DMS 273 (cell line): Measurements from ENCODE around the gene QSOX1.

ENCODE experiments used
- DNase-seq: peaks from one replicate; lab custom pipeline; 2025; ENCODE audit not compliant: unreplicated experiment; lab: John Stamatoyannopoulos, UW

The QSOX1 gene

GRCh38 chr1:180169640-180170195, 15.0 kb downstream of the QSOX1 start:
- DNase-seq: no peak

- DNase-seq: no peak
These were observed 16.0 kb downstream of the QSOX1 start for GRCh38 chr1:180170546-180171151.

- no peak for DNase-seq
These were observed 17.0 kb downstream of the QSOX1 start for GRCh38 chr1:180171691-180172090.

- peak; percentile 68 for DNase-seq
These were observed 18.8 kb downstream of the QSOX1 start for GRCh38 chr1:180173451-180173850.

- peak; percentile 89 for DNase-seq
These were observed 19.3 kb downstream of the QSOX1 start for GRCh38 chr1:180173952-180174351.

GRCh38 chr1:180175291-180175690, 20.6 kb downstream of the QSOX1 start:
- no peak for DNase-seq

- no peak for DNase-seq
These were observed 21.1 kb downstream of the QSOX1 start for GRCh38 chr1:180175806-180176205.

- DNase-seq: no peak
These were observed 22.3 kb downstream of the QSOX1 start for GRCh38 chr1:180176965-180177364.

- DNase-seq: peak; percentile 40
These were observed 23.3 kb downstream of the QSOX1 start for GRCh38 chr1:180177931-180178330.

GRCh38 chr1:180178511-180179161, 24.0 kb downstream of the QSOX1 start:
- peak; percentile 87 for DNase-seq

GRCh38 chr1:180179162-180179957, 24.7 kb downstream of the QSOX1 start:
- peak; percentile 27 for DNase-seq

GRCh38 chr1:180181048-180181447, 26.4 kb downstream of the QSOX1 start:
- peak; percentile 70 for DNase-seq

GRCh38 chr1:180181996-180182642, 27.4 kb downstream of the QSOX1 start:
- peak; percentile 50 for DNase-seq

- peak; percentile 91 for DNase-seq
These were observed 28.1 kb downstream of the QSOX1 start for GRCh38 chr1:180182643-180183311.

- no peak for DNase-seq
These were observed 28.8 kb downstream of the QSOX1 start for GRCh38 chr1:180183426-180183825.

GRCh38 chr1:180184041-180184440, 29.4 kb downstream of the QSOX1 start:
- no peak for DNase-seq

GRCh38 chr1:180185281-180185680, 30.6 kb downstream of the QSOX1 start:
- no peak for DNase-seq

GRCh38 chr1:180185971-180186645, 31.4 kb downstream of the QSOX1 start:
- no peak for DNase-seq

GRCh38 chr1:180186831-180187230, 32.2 kb downstream of the QSOX1 start:
- DNase-seq: no peak

- DNase-seq: no peak
These were observed 33.0 kb downstream of the QSOX1 start for GRCh38 chr1:180187626-180188025.
